ENCODE results near the gene CNIH2. TPM values are rescaled to one million over a fixed set of nuclear protein-coding genes. Genes with fewer than 3 reads are reported as not detected.
A peak's percentile ranks its signal among the peaks of the same experiment; 100 is the strongest.

The CNIH2 gene
- total RNA-seq, 1 donor from 2014 or later, result 2.7 TPM

GRCh38 chr11:66263785-66264184, 14.2 kb upstream of the CNIH2 start:
- Mint-ChIP-seq H3K27me3 (peaks cover 2% of the 10 kb centered on the region), H3K4me1 (peaks cover 23% of the 10 kb centered on the region), H3K4me3 (no peak overlapping the region), H3K36me3 (ENCODE audit: low read depth) (peaks cover 48% of the 10 kb centered on the region), H3K9me3 (no peaks in the 10 kb centered on the region), H3K27ac (no peak overlapping the region)
- no peak for DNase-seq
- intact Hi-C loops (cut with micrococcal nuclease), result no loop called here

GRCh38 chr11:66264383-66264782, 13.6 kb upstream of the CNIH2 start:
- peaks cover 47% of the 10 kb centered on the region for H3K36me3 Mint-ChIP-seq (ENCODE audit: low read depth)
- H3K27ac Mint-ChIP-seq, result no peak overlapping the region
- H3K27me3 Mint-ChIP-seq, result peaks cover 4% of the 10 kb centered on the region
- DNase-seq, result no peak
- H3K4me3 Mint-ChIP-seq, result no peak overlapping the region
- intact Hi-C loops (cut with micrococcal nuclease), result no loop called here
- no peaks in the 10 kb centered on the region for H3K9me3 Mint-ChIP-seq
- H3K4me1 Mint-ChIP-seq, result peaks cover 20% of the 10 kb centered on the region

- H3K9me3 Mint-ChIP-seq, result no peaks in the 10 kb centered on the region
- DNase-seq, result peak; percentile 81
- intact Hi-C loops (cut with micrococcal nuclease), result loop anchor here (5.0 kb wide), 2 partner anchors 82 to 263 kb away; partner anchors contain the start of genes B4GAT1, BANF1, BRMS1 and EIF1AD
- H3K4me3 Mint-ChIP-seq, result no peak overlapping the region
- H3K27me3 Mint-ChIP-seq, result peaks cover 4% of the 10 kb centered on the region
- H3K36me3 Mint-ChIP-seq (ENCODE audit: low read depth), result peaks cover 44% of the 10 kb centered on the region
- H3K4me1 Mint-ChIP-seq, result peaks cover 20% of the 10 kb centered on the region
- no peak overlapping the region for H3K27ac Mint-ChIP-seq
Observed at GRCh38 chr11:66264914-66265313, 13.1 kb upstream of the CNIH2 start.

- intact Hi-C loops (cut with micrococcal nuclease), result loop anchor here (5.0 kb wide), 2 partner anchors 82 to 263 kb away; partner anchors contain the start of genes B4GAT1, BANF1, BRMS1 and EIF1AD
Observed at GRCh38 chr11:66265531-66266377, 12.2 kb upstream of the CNIH2 start.

GRCh38 chr11:66266378-66267038, 11.5 kb upstream of the CNIH2 start:
- no peak for DNase-seq
- intact Hi-C loops (cut with micrococcal nuclease), result loop anchor here (1.0 to 5.0 kb wide), 3 partner anchors 16 to 264 kb away; partner anchors contain the start of genes B4GAT1, BANF1, BRMS1 and EIF1AD
- H3K27ac Mint-ChIP-seq, result peak overlapping the region; percentile 87
- peaks cover 4% of the 10 kb centered on the region for H3K27me3 Mint-ChIP-seq
- peaks cover 25% of the 10 kb centered on the region for H3K4me1 Mint-ChIP-seq
- no peaks in the 10 kb centered on the region for H3K9me3 Mint-ChIP-seq
- peak overlapping the region; percentile 99 for H3K4me3 Mint-ChIP-seq
- H3K36me3 Mint-ChIP-seq (ENCODE audit: low read depth), result peaks cover 43% of the 10 kb centered on the region

More at GRCh38 chr11:66265531-66266377, 12.2 kb upstream of the CNIH2 start:
- H3K27ac Mint-ChIP-seq, result no peak overlapping the region
- peaks cover 43% of the 10 kb centered on the region for H3K36me3 Mint-ChIP-seq (ENCODE audit: low read depth)
- peaks cover 23% of the 10 kb centered on the region for H3K4me1 Mint-ChIP-seq
- H3K4me3 Mint-ChIP-seq, result no peak overlapping the region
- no peaks in the 10 kb centered on the region for H3K9me3 Mint-ChIP-seq
- no peak for DNase-seq
- H3K27me3 Mint-ChIP-seq, result peaks cover 4% of the 10 kb centered on the region

- no peak for DNase-seq
- peak overlapping the region; percentile 87 for H3K27ac Mint-ChIP-seq
- H3K4me3 Mint-ChIP-seq, result peak overlapping the region; percentile 99
- H3K36me3 Mint-ChIP-seq (ENCODE audit: low read depth), result peaks cover 45% of the 10 kb centered on the region
- peaks cover 25% of the 10 kb centered on the region for H3K4me1 Mint-ChIP-seq
- no peaks in the 10 kb centered on the region for H3K9me3 Mint-ChIP-seq
- intact Hi-C loops (cut with micrococcal nuclease), result loop anchor here (1.0 to 5.0 kb wide), 3 partner anchors 15 to 265 kb away; partner anchors contain the start of genes B4GAT1, BANF1, BRMS1 and EIF1AD
- H3K27me3 Mint-ChIP-seq, result peaks cover 4% of the 10 kb centered on the region
Observed at GRCh38 chr11:66267039-66267378, 11.0 kb upstream of the CNIH2 start.

- Mint-ChIP-seq H3K9me3 (no peaks in the 10 kb centered on the region), H3K27ac (peak overlapping the region; percentile 98), H3K4me1 (peaks cover 25% of the 10 kb centered on the region), H3K36me3 (ENCODE audit: low read depth) (peaks cover 45% of the 10 kb centered on the region), H3K4me3 (peak overlapping the region; percentile 99), H3K27me3 (peaks cover 4% of the 10 kb centered on the region)
- peak; percentile 95 for DNase-seq
- intact Hi-C loops (cut with micrococcal nuclease), result loop anchor here (1.0 to 5.0 kb wide), 3 partner anchors 15 to 265 kb away; partner anchors contain the start of genes B4GAT1, BANF1, BRMS1 and EIF1AD
Observed at GRCh38 chr11:66267379-66268243, 10.4 kb upstream of the CNIH2 start.

- H3K27me3 Mint-ChIP-seq, result peaks cover 4% of the 10 kb centered on the region
- peaks cover 27% of the 10 kb centered on the region for H3K4me1 Mint-ChIP-seq
- intact Hi-C loops (cut with micrococcal nuclease), result loop anchor here (5.0 kb wide), 2 partner anchors 79 to 266 kb away; partner anchors contain the start of genes B4GAT1, BANF1, BRMS1 and EIF1AD
- H3K36me3 Mint-ChIP-seq (ENCODE audit: low read depth), result peaks cover 50% of the 10 kb centered on the region
- H3K9me3 Mint-ChIP-seq, result no peaks in the 10 kb centered on the region
- DNase-seq, result peak; percentile 100
- peak within 1 kb of the TSS; percentile 99 for H3K4me3 Mint-ChIP-seq
- peak within 1 kb of the TSS; percentile 98 for H3K27ac Mint-ChIP-seq
Observed at GRCh38 chr11:66268244-66268951, 9.6 kb upstream of the CNIH2 start, which contains the start of gene RAB1B. Gene RAB1B, plus strand, starts transcription at chr11:66268639. Its CDS starts 41 bp downstream, at chr11:66268680.

GRCh38 chr11:66268952-66269905, 8.7 kb upstream of the CNIH2 start:
- Mint-ChIP-seq H3K9me3 (no peaks in the 10 kb centered on the region), H3K4me3 (peak overlapping the region; percentile 99), H3K27me3 (peaks cover 4% of the 10 kb centered on the region), H3K36me3 (ENCODE audit: low read depth) (peaks cover 51% of the 10 kb centered on the region), H3K27ac (peak overlapping the region; percentile 98), H3K4me1 (peaks cover 28% of the 10 kb centered on the region)
- intact Hi-C loops (cut with micrococcal nuclease), result loop anchor here (5.0 kb wide), 2 partner anchors 78 to 267 kb away; partner anchors contain the start of genes B4GAT1, BANF1, BRMS1 and EIF1AD
- peak; percentile 78 for DNase-seq

GRCh38 chr11:66271816-66272215, 6.2 kb upstream of the CNIH2 start:
- Mint-ChIP-seq H3K27ac (no peak overlapping the region), H3K4me1 (peaks cover 29% of the 10 kb centered on the region), H3K4me3 (no peak overlapping the region), H3K9me3 (no peaks in the 10 kb centered on the region), H3K36me3 (ENCODE audit: low read depth) (peaks cover 59% of the 10 kb centered on the region), H3K27me3 (peaks cover 4% of the 10 kb centered on the region)
- intact Hi-C loops (cut with micrococcal nuclease), result no loop called here
- DNase-seq, result no peak

- intact Hi-C loops (cut with micrococcal nuclease), result no loop called here
- peaks cover 4% of the 10 kb centered on the region for H3K27me3 Mint-ChIP-seq
- no peak overlapping the region for H3K4me3 Mint-ChIP-seq
- H3K27ac Mint-ChIP-seq, result no peak overlapping the region
- DNase-seq, result no peak
- peaks cover 57% of the 10 kb centered on the region for H3K36me3 Mint-ChIP-seq (ENCODE audit: low read depth)
- H3K9me3 Mint-ChIP-seq, result no peaks in the 10 kb centered on the region
- H3K4me1 Mint-ChIP-seq, result peaks cover 23% of the 10 kb centered on the region
Observed at GRCh38 chr11:66272596-66272995, 5.4 kb upstream of the CNIH2 start.

GRCh38 chr11:66274219-66274618, 3.8 kb upstream of the CNIH2 start:
- Mint-ChIP-seq H3K36me3 (ENCODE audit: low read depth) (peaks cover 50% of the 10 kb centered on the region), H3K27ac (no peak overlapping the region), H3K4me3 (no peak overlapping the region), H3K27me3 (peaks cover 3% of the 10 kb centered on the region), H3K9me3 (no peaks in the 10 kb centered on the region), H3K4me1 (peaks cover 19% of the 10 kb centered on the region)
- DNase-seq, result no peak
- intact Hi-C loops (cut with micrococcal nuclease), result no loop called here

All from activated CD4-positive, alpha-beta T cell treated with anti-CD3 and anti-CD28 coated beads, Interleukin-2, amount 10 ng/mL, durations not matched to agents 24 days and 14 days (primary cell).